GM23248 (cell line): Measurements from ENCODE around the gene MOCOS. TPM values are rescaled to one million over a fixed set of nuclear protein-coding genes. Genes with fewer than 3 reads are reported as not detected.

Source experiments
- DNase-seq: peaks from one replicate; pipeline ENCODE4 v3.0.0-alpha.2; 2015
- H2AFZ ChIP-seq: fragments of 200-600 bp; sonication (generic); 2 replicates; pipeline ENCODE4 v1.6.1; 2016; ENCODE audit warnings: antibody characterized with exemption
- H3F3A ChIP-seq: fragments of 200-600 bp; sonication (generic); 2 replicates; pipeline ENCODE4 v1.6.1; 2016; ENCODE audit warnings: mild to moderate bottlenecking, antibody characterized with exemption, mixed run types; ENCODE audit not compliant: insufficient read depth
- H3K27ac ChIP-seq: fragments of 200-600 bp; sonication (generic); 2 replicates; pipeline ENCODE4 v1.5.1; 2016; ENCODE audit warnings: mild to moderate bottlenecking
- H3K27me3 ChIP-seq: fragments of 200-600 bp; sonication (generic); replicated peaks from 2 replicates; pipeline ENCODE4 v1.6.1; 2016; ENCODE audit warnings: mild to moderate bottlenecking; ENCODE audit not compliant: insufficient read depth
- H3K36me3 ChIP-seq: fragments of 200-600 bp; sonication (generic); 2 replicates; pipeline ENCODE4 v1.6.1; 2016; ENCODE audit warnings: low read depth, mild to moderate bottlenecking
- H3K4me1 ChIP-seq: fragments of 200-600 bp; sonication (generic); 2 replicates; pipeline ENCODE4 v1.6.1; 2016; ENCODE audit warnings: mild to moderate bottlenecking; ENCODE audit not compliant: insufficient read depth
- H3K4me2 ChIP-seq: fragments of 200-600 bp; sonication (generic); one replicate; pipeline ENCODE4 v1.6.1; 2016; ENCODE audit warnings: mild to moderate bottlenecking; ENCODE audit not compliant: unreplicated experiment
- H3K4me3 ChIP-seq: fragments of 200-600 bp; sonication (generic); 2 replicates; pipeline ENCODE4 v1.5.1; 2016; ENCODE audit warnings: mild to moderate bottlenecking
- H3K79me2 ChIP-seq: fragments of 200-600 bp; sonication (generic); 2 replicates; pipeline ENCODE4 v1.6.1; 2016; ENCODE audit warnings: mild to moderate bottlenecking; ENCODE audit not compliant: insufficient read depth
- H3K9ac ChIP-seq: fragments of 200-600 bp; sonication (generic); 2 replicates; pipeline ENCODE4 v1.6.1; 2016; ENCODE audit warnings: mild to moderate bottlenecking
- H3K9me2 ChIP-seq: fragments of 200-600 bp; sonication (generic); 2 replicates; pipeline ENCODE4 v1.6.1; 2016; ENCODE audit warnings: mixed run types, mild to moderate bottlenecking, moderate library complexity; ENCODE audit not compliant: insufficient read depth
- H3K9me3 ChIP-seq: fragments of 200-600 bp; sonication (generic); one replicate; pipeline ENCODE4 v1.6.1; 2017; ENCODE audit warnings: low read depth
- H4K20me1 ChIP-seq: fragments of 200-600 bp; sonication (generic); 2 replicates; pipeline ENCODE4 v1.6.0; 2016; ENCODE audit not compliant: insufficient read depth
- EZH2 ChIP-seq: fragments of 200-600 bp; sonication (generic); IDR thresholded peaks from 2 replicates; pipeline ENCODE4 v1.6.1; 2018; ENCODE audit warnings: antibody characterized with exemption, mild to moderate bottlenecking; ENCODE audit not compliant: insufficient read depth, poor library complexity, severe bottlenecking
- EZH2phosphoT487 ChIP-seq: fragments of 200-600 bp; sonication (generic); IDR thresholded peaks from 2 replicates; pipeline ENCODE4 v1.6.1; 2018; ENCODE audit warnings: antibody characterized with exemption, moderate library complexity, mild to moderate bottlenecking, low read depth; ENCODE audit not compliant: insufficient read depth
- WGBS, 2 experiments: methylation state at CpG; one replicate each; pipeline ENCODE4 v1.1.6; 2015 to 2017; ENCODE audit warnings: low lambda C conversion rate in 2 of 2, low coverage in 1 of 2; ENCODE audit errors: missing lambda C conversion rate in 2 of 2; 5-methylcytosine and 5-hydroxymethylcytosine counted together
- in situ Hi-C: fragments of 300-500 bp; cut with MboI; formaldehyde crosslinking; loops from 2 replicates; pipeline ENCODE4 v1.15.0; 2020
- polyA plus RNA-seq: library from polyadenylated mRNA; unstranded; fragments of >200 nt; fragmentation: Nextera tagmentation; extraction: Ambion mirVana; gene quantifications from 2 replicates; pipeline ENCODE4 v1.2.1, GENCODE V29; 2016
- total RNA-seq: library from RNA; depleted of rRNA; stranded (reverse); fragments of >200 nt; shearing (Covaris generic); gene quantifications from 2 replicates; pipeline ENCODE4 v1.2.3, GENCODE V29; 2014

The MOCOS gene
- total and polyA plus RNA-seq, 2 experiments from 2014 or later, result 17.9 to 23.6 TPM

DNA sequence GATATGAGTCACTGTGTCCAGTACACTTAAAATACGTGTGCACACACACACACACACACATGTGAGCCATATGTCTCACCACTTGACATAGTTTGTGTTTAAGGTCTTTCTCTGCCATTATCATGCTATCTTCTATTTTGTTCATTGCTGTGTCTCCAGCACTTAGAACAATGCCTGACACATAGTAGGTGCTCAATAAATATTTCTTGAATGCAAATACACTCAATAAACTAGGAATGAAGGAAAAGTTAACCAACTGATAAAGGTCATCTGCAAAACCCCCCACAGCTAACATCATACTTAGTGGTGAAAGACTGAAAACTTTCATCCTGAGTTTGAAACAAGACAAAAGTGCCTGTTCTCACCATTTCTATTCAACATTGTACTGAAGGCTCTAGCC, 4.4 kb downstream of the MOCOS start:
- H3K4me1 ChIP-seq, result peaks cover 11% of the 10 kb centered on the region
- peaks cover 7% of the 10 kb centered on the region; the same call in 1 of the 2 replicates for H3F3A ChIP-seq
- H3K36me3 ChIP-seq, result peaks cover 14% of the 10 kb centered on the region; the same call in 1 of the 2 replicates
- H2AFZ ChIP-seq, result no peak overlapping the region
- no peak overlapping the region for H3K27ac ChIP-seq
- H3K27me3 ChIP-seq, result no peaks in the 10 kb centered on the region
- DNase-seq, result no peak
- no peak overlapping the region for H3K4me2 ChIP-seq
- H3K9ac ChIP-seq, result no peak overlapping the region
- no peaks in the 10 kb centered on the region for H3K9me2 ChIP-seq
- peaks cover 54% of the 10 kb centered on the region for H3K79me2 ChIP-seq
- WGBS, 2 experiments, result 58 to 73% methylated on average over 1 of the region's 1 CpG
- TF ChIP-seq EZH2phosphoT487, result no peak
- no peak for TF ChIP-seq EZH2
- H3K4me3 ChIP-seq, result no peak overlapping the region
- H4K20me1 ChIP-seq, result no peaks in the 10 kb centered on the region
- H3K9me3 ChIP-seq, result no peaks in the 10 kb centered on the region
- in situ Hi-C loops, result no loop called here

GRCh38 chr18:36194600-36195315, 7.5 kb downstream of the MOCOS start:
- WGBS, 2 experiments, result 92 to 97% methylated on average over 8 of the region's 8 CpGs

DNA sequence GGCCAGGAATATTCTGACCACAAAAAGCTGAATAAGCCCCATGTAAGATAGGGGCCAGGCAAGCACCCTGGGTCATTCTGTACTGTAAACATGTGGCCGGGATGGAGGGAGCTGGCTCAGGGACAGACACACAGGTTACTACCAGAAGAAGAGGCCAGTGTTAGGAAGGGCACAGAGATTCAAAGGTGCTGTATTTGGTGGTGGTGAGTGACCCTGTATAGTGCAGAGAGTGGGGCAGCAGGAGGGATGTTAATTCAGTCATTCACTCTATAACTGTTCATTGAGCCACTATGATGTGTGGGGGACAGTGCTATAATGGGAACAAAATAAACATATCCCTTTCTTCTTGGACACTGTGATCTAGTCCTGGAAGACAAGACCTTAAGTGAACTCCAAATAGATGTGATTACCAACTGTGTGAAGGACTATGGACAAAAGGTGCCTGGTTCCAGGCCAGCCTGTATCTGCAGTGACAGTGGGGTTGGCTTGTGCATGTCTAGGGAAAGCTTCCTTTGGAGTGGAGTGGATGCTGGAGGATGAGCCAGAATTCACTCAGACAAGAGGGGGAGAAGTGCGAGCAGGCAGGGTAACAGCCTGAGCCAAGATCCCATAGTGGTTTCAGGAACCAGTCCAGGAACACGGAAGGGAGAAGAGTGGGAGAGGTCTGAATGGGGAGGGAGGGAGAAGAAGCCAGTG, 8.3 kb downstream of the MOCOS start:
- Histone ChIP-seq H3K9me3 (no peaks in the 10 kb centered on the region), H3F3A (peaks cover 7% of the 10 kb centered on the region; the same call in 1 of the 2 replicates), H3K9ac (no peak overlapping the region), H3K9me2 (no peaks in the 10 kb centered on the region), H4K20me1 (no peaks in the 10 kb centered on the region), H3K4me1 (no peaks in the 10 kb centered on the region), H3K79me2 (peaks cover 25% of the 10 kb centered on the region), H3K27ac (no peak overlapping the region), H3K4me2 (no peak overlapping the region), H2AFZ (no peak overlapping the region), H3K4me3 (no peak overlapping the region), H3K27me3 (no peaks in the 10 kb centered on the region), H3K36me3 (peaks cover 15% of the 10 kb centered on the region; the same call in 1 of the 2 replicates)
- in situ Hi-C loops, result no loop called here
- no peak for DNase-seq
- no peak for TF ChIP-seq EZH2phosphoT487
- TF ChIP-seq EZH2, result no peak
- WGBS, 2 experiments, result 65 to 72% methylated on average over 3 of the region's 3 CpGs

More at GRCh38 chr18:36194600-36195315, 7.5 kb downstream of the MOCOS start:
- Histone ChIP-seq H3K4me3 (no peak overlapping the region), H3K4me2 (no peak overlapping the region), H3K79me2 (peaks cover 33% of the 10 kb centered on the region), H3K27me3 (no peaks in the 10 kb centered on the region), H2AFZ (no peak overlapping the region), H4K20me1 (no peaks in the 10 kb centered on the region), H3F3A (peaks cover 7% of the 10 kb centered on the region; the same call in 1 of the 2 replicates), H3K36me3 (peaks cover 15% of the 10 kb centered on the region; the same call in 1 of the 2 replicates), H3K27ac (no peak overlapping the region), H3K9me3 (no peaks in the 10 kb centered on the region), H3K9me2 (no peaks in the 10 kb centered on the region), H3K4me1 (no peaks in the 10 kb centered on the region), H3K9ac (no peak overlapping the region)
- in situ Hi-C loops, result no loop called here
- no peak for DNase-seq
- TF ChIP-seq EZH2 (no peak), EZH2phosphoT487 (no peak)

GRCh38 chr18:36196238-36196995, 9.1 kb downstream of the MOCOS start:
- no peak overlapping the region for H3K4me3 ChIP-seq
- H4K20me1 ChIP-seq, result no peaks in the 10 kb centered on the region
- in situ Hi-C loops, result no loop called here
- 83 to 87% methylated on average over 6 of the region's 6 CpGs for WGBS, 2 experiments
- H3K9ac ChIP-seq, result no peak overlapping the region
- no peaks in the 10 kb centered on the region for H3K4me1 ChIP-seq
- peaks cover 18% of the 10 kb centered on the region for H3K79me2 ChIP-seq
- H3K27ac ChIP-seq, result no peak overlapping the region
- H2AFZ ChIP-seq, result no peak overlapping the region
- no peak for DNase-seq
- H3K36me3 ChIP-seq, result peaks cover 15% of the 10 kb centered on the region; the same call in 1 of the 2 replicates
- no peaks in the 10 kb centered on the region for H3K9me2 ChIP-seq
- H3K9me3 ChIP-seq, result no peaks in the 10 kb centered on the region
- no peak overlapping the region for H3K4me2 ChIP-seq
- peaks cover 7% of the 10 kb centered on the region; the same call in 1 of the 2 replicates for H3F3A ChIP-seq
- no peak for TF ChIP-seq EZH2
- TF ChIP-seq EZH2phosphoT487, result no peak
- no peaks in the 10 kb centered on the region for H3K27me3 ChIP-seq
